ENCODE measurements around the gene EXO5.
"Not testable (repeated sequence)": the region's sequence is repeated elsewhere in the genome, so short reads cannot be mapped to it uniquely, and the experiment has no call there.

Gene EXO5

GRCh38 chr1:40508375-40509341 lies at the start of gene EXO5:
Gene EXO5, plus strand, starts transcription at chr1:40508767. Its CDS starts 5,778 bp downstream, at chr1:40514545.
- peak; percentile 38 to 81 for DNase-seq

GRCh38 chr1:40462956-40463590 lies 45.5 kb upstream of the EXO5 start:
- DNase-seq: no peak

- DNase-seq: no peak
Measured at GRCh38 chr1:40469327-40469726, 39.2 kb upstream of the EXO5 start.

GRCh38 chr1:40475268-40475667 lies 33.3 kb upstream of the EXO5 start:
- DNase-seq: no peak

- peak; percentile 50 to 88 for DNase-seq
Measured at GRCh38 chr1:40476924-40477677, 31.5 kb upstream of the EXO5 start, which contains the start of gene ZFP69. Gene ZFP69, plus strand, starts transcription at chr1:40477290. Its CDS starts 2,072 bp downstream, at chr1:40479362.

- DNase-seq: peak in 1 of 2 experiments; percentile 24
Measured at GRCh38 chr1:40477678-40478053, 30.9 kb upstream of the EXO5 start.

- no peak for DNase-seq
Measured at GRCh38 chr1:40478276-40478675, 30.3 kb upstream of the EXO5 start.

GRCh38 chr1:40479156-40479555 lies 29.4 kb upstream of the EXO5 start:
- no peak for DNase-seq

- DNase-seq: no peak
Measured at GRCh38 chr1:40495315-40495903, 13.2 kb upstream of the EXO5 start.

GRCh38 chr1:40502651-40503050 lies 5.9 kb upstream of the EXO5 start:
- DNase-seq: not testable (repeated sequence)

- no peak for DNase-seq
Measured at GRCh38 chr1:40507973-40508372, 594 bp upstream of the EXO5 start.

GRCh38 chr1:40519517-40519916 lies 10.9 kb downstream of the EXO5 start:
- DNase-seq: no peak

- peak in 1 of 2 experiments; percentile 40 for DNase-seq
Measured at GRCh38 chr1:40530735-40531380, 22.3 kb downstream of the EXO5 start.

- peak; percentile 94 to 95 for DNase-seq
Measured at GRCh38 chr1:40531381-40532061, 23.0 kb downstream of the EXO5 start, which contains the start of gene ZNF684. Gene ZNF684, plus strand, starts transcription at chr1:40531637. Its CDS starts 1,530 bp downstream, at chr1:40533167.

- no peak for DNase-seq
Measured at GRCh38 chr1:40532062-40532389, 23.5 kb downstream of the EXO5 start.

- peak; percentile 32 to 69 for DNase-seq
Measured at GRCh38 chr1:40532844-40533424, 24.4 kb downstream of the EXO5 start.

GRCh38 chr1:40534589-40534988 lies 26.0 kb downstream of the EXO5 start:
- DNase-seq: no peak

- no peak for DNase-seq
Measured at GRCh38 chr1:40535732-40536131, 27.2 kb downstream of the EXO5 start.

GRCh38 chr1:40539338-40539737 lies 30.8 kb downstream of the EXO5 start:
- no peak for DNase-seq

GRCh38 chr1:40546957-40547356 lies 38.4 kb downstream of the EXO5 start:
- DNase-seq: no peak

- no peak for DNase-seq
Measured at GRCh38 chr1:40553017-40553416, 44.5 kb downstream of the EXO5 start.
